Glomerular visceral epithelial cell (primary cell): Measurements from ENCODE around the gene EIF2D.

Experiments used
- DNase-seq: peaks from one replicate; pipeline ENCODE4 v3.0.0-alpha.2; 2016; ENCODE audit errors: extremely low spot score

The EIF2D gene

DNA sequence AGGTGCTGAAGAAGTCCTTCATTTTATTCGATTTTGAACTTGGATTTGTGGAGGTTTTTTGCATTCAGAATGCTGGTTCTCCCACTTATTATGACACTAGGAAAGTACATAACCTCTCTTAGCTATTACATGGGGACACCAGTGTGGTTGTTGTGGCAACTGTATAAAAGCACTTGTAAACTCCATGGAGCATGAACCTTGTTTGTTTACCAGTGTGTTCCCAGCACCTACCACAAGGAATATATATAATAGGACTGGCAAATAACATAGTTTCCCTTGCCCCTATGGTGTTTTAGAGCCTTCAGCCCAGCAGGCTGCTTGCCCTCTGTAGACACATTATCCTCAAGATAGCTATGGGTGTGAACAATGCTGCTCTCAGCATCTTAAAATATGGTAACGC is 61.8 kb downstream of the EIF2D start:
- DNase-seq: no peak

DNA sequence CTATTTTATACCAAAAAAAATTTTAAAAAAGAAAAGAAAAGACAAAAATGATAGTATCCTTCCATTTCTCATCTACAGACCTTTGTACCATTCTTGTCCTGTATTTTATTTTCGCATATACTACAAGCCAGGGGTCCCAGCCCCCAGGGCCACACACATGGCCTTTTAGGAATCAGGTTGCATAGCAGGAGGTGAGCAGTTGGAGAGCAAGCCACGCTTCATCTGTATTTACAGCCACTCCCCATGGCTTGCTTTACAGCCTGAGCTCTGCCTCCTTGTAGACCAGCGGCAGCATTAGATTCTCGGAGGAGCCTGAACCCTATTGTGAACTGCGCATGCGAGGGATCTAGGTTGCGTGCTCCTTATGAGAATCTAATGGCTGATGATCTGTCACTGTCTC is 65.2 kb downstream of the EIF2D start:
- DNase-seq: no peak

DNA sequence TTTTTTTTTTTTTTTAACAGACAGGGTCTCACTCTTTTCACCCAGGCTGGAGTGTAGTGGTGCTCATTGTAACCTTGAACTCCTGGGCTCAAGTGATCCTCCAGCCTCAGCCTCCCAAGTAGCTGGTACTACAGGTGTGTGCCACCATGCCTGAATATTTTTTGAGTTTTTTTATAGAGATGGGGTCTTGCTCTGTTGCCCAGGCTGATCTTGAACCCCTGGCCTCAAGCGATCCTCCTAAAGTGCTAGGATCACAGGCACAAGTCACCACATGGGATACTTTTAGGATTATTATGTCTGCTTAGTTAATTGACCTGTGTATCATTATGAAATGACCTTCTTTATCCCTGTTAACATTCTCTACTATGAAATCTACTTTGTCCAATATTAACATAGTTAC is 66.9 kb downstream of the EIF2D start:
- DNase-seq: no peak

DNA sequence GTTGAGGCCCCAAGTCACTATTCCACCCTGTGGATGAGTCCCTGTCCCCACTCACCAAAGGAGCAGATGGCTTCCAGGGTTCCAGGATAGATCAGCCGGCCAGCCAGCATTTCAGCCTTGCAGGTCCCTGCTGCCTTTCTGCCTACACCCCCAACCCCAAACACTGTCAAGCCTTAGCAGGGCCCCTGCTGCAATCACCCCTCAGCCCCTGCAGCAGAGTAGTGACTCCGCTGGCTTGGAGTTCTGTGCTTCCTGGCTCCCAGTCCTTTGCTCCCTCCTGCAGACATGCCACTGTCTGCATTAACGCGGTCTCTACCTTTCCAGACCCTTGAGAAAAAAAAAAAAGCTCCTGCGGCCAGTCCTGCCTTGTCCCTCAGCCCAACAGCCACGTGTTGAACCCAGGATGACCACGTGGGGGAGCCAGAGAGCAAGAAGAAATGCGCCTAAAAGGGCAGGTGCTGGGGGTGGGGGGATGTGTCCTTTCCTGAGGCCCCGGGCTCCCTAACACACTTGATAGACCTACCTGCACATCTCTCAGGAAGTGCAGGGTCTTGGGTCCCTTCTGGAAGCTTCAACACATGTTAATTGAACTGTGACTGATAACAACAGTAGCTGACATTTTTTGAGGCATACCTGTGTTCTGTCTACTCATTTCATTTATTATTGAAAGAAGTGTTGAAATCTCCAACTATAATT is 67.6 kb downstream of the EIF2D start:
- peak; percentile 66 for DNase-seq
